ENCODE measurements around the gene SLC40A1. TPM values are rescaled to one million over a fixed set of nuclear protein-coding genes. Genes with fewer than 3 reads are reported as not detected.

The SLC40A1 gene
- total and polyA plus RNA-seq, 4 donors = 97.4 to 572 (median 168) TPM

DNA sequence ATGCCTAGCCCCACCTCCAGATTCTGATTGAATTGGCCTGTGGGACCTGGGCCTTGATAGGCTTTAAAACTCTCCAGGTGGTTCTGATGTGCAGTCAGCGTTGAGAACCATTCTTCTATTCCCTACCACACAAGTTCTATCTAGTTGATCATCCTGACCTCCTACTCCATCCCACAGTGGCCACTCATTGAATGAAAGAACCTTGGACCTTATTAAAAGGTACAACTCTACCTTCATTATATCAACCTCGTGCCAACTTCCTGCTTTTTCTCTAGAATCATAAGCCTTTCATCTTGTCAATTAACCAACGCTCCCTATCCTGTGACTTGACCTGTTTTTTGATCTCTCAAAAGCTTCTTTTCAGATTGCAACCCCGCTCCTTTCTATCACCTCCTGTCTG, 55.8 kb downstream of the SLC40A1 start:
- Histone ChIP-seq H3K9me3 (ENCODE audit: control insufficient read depth in 4 of 4, low read length in 3 of 4) (no peaks in the 10 kb centered on the region), H3K27ac (ENCODE audit: low read depth in 1 of 2, low read length in 2 of 2) (no peak overlapping the region), H3K4me3 (ENCODE audit: low read depth in 1 of 3, low read length in 3 of 3) (no peak overlapping the region), H3K27me3 (ENCODE audit: control insufficient read depth in 4 of 4, insufficient read depth in 4 of 4, low read length in 3 of 4) (no peaks in the 10 kb centered on the region), H3K36me3 (ENCODE audit: control insufficient read depth in 4 of 4, insufficient read depth in 3 of 4, low read depth in 1 of 4, low read length in 3 of 4) (no peaks in the 10 kb centered on the region), H3K4me1 (ENCODE audit: control insufficient read depth in 4 of 4, insufficient read depth in 4 of 4, low read length in 3 of 4) (peaks cover 0 to 43% (median 23%) of the 10 kb centered on the region in 4 donors), H3K9ac (ENCODE audit: low read depth in 1 of 2, low read length in 2 of 2) (no peak overlapping the region)
- WGBS = 90% methylated on average over 4 of the region's 4 CpGs
- no peak for DNase-seq (ENCODE audit: low spot score)
- no peak for TF ChIP-seq YY1 (IDR thresholded peaks at IDR 0.05)
- TF ChIP-seq RAD21 (IDR thresholded peaks at IDR 0.05) = no peak
- TF ChIP-seq EGR1 (IDR thresholded peaks at IDR 0.05; ENCODE audit: low read depth in 2 of 2) = no peak
- TF ChIP-seq, protein P1, sequence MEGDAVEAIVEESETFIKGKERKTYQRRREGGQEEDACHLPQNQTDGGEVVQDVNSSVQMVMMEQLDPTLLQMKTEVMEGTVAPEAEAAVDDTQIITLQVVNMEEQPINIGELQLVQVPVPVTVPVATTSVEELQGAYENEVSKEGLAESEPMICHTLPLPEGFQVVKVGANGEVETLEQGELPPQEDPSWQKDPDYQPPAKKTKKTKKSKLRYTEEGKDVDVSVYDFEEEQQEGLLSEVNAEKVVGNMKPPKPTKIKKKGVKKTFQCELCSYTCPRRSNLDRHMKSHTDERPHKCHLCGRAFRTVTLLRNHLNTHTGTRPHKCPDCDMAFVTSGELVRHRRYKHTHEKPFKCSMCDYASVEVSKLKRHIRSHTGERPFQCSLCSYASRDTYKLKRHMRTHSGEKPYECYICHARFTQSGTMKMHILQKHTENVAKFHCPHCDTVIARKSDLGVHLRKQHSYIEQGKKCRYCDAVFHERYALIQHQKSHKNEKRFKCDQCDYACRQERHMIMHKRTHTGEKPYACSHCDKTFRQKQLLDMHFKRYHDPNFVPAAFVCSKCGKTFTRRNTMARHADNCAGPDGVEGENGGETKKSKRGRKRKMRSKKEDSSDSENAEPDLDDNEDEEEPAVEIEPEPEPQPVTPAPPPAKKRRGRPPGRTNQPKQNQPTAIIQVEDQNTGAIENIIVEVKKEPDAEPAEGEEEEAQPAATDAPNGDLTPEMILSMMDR (IDR thresholded peaks at IDR 0.05; ENCODE audit: low read depth, low read length, missing input control) = no peak
- no peak for TF ChIP-seq GABPA (IDR thresholded peaks at IDR 0.05 in 1 of 2, conservative IDR thresholded peaks at IDR 0.05 in 1 of 2)
- no peak for TF ChIP-seq ATF3 (IDR thresholded peaks at IDR 0.05)
- TF ChIP-seq NR2F2 (IDR thresholded peaks at IDR 0.05) = no peak
- no peak for TF ChIP-seq ZBTB33 (IDR thresholded peaks at IDR 0.05)
- TF ChIP-seq, protein P2, sequence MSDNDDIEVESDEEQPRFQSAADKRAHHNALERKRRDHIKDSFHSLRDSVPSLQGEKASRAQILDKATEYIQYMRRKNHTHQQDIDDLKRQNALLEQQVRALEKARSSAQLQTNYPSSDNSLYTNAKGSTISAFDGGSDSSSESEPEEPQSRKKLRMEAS (IDR thresholded peaks at IDR 0.05) = no peak
- TF ChIP-seq REST (IDR thresholded peaks at IDR 0.05) = no peak
- TF ChIP-seq HNF4G (IDR thresholded peaks at IDR 0.05) = no peak
- no peak for TF ChIP-seq TAF1 (conservative IDR thresholded peaks at IDR 0.05)
- TF ChIP-seq SP1 (IDR thresholded peaks at IDR 0.05) = no peak
- no peak for TF ChIP-seq RXRA (IDR thresholded peaks at IDR 0.05)
- TF ChIP-seq FOXA1 (IDR thresholded peaks at IDR 0.05) = no peak
